GM12864 (cell line): Measurements from ENCODE around the gene STARD13.

Experiments
- DNase-seq: peaks from one replicate; pipeline ENCODE4 v3.0.0-alpha.2; 2011; ENCODE audit warnings: low read depth
- H3K4me3 ChIP-seq: 2 replicates; pipeline ENCODE4 v1.5.1; 2011; ENCODE audit warnings: mild to moderate bottlenecking, low read depth, low read length, control low read depth
- CTCF ChIP-seq: IDR thresholded peaks from 2 replicates; pipeline ENCODE4 v1.5.1; 2011; ENCODE audit warnings: low read depth, mild to moderate bottlenecking, moderate library complexity, low read length, control low read depth, inconsistent platforms; ENCODE audit errors: missing control alignments

STARD13 gene

GRCh38 chr13:33310245-33311038, 24.9 kb upstream of the STARD13 start:
- no peak for DNase-seq
- no peak overlapping the region for H3K4me3 ChIP-seq
- TF ChIP-seq CTCF, result no peak

DNA sequence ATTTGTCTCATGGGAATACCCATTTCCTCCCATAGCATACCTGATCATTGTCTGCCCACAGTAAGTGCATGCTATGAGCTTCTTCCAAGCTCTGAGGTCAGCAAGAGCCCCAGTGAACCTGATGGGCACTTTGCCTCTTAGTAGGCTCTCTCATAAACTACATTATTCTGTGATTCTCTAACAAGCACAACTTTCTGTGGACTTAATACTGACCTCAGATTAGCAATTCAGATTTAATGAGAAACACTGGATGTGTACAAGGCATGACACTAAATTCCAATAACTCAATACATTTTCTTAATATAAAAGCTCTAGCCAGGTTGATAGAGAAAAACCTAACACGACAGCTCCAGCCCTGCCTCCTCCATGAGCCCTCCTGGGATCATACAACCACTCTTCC, 23.3 kb upstream of the STARD13 start:
- TF ChIP-seq CTCF, result no peak
- DNase-seq, result no peak
- no peak overlapping the region for H3K4me3 ChIP-seq

GRCh38 chr13:33307843-33308242, 22.3 kb upstream of the STARD13 start:
- no peak overlapping the region for H3K4me3 ChIP-seq
- no peak for DNase-seq
- TF ChIP-seq CTCF, result no peak

DNA sequence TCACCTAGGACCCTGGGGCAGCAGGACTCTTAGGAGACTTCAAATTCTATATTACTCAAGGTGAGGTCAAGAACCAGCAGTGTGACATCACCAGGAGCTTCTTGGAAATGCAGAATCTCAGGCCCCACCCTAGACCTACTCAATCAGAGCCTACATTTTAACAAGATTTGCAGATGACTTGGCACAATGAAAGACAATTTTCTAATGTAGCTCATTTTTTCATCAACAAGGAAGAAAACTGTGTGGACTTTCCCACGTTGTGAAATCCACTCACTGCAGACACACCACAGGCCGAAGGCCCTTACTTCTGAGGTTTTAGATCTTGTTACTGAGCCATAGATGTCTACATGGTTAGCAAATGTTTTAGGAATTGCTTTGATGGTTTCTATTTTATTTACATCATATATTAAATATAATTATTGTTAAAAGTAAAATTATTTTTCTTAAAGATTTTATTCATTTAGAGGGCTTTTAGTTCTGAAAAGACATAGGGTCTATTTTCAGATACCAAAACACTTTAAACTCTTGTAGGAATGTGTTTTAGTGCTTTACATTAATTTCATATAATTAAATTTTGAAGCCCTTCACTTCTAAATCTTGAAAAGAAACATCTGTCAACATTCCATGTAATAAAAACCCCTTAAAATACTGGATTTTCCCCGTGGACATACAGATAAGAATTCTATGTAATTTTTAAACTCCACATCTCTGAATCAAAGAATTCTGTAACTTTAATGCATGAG, 18.5 kb upstream of the STARD13 start:
- no peak for TF ChIP-seq CTCF
- no peak overlapping the region for H3K4me3 ChIP-seq
- DNase-seq, result no peak

- no peak for DNase-seq
- no peak for TF ChIP-seq CTCF
- no peak overlapping the region for H3K4me3 ChIP-seq
These were observed 14.1 kb upstream of the STARD13 start for GRCh38 chr13:33299626-33300025.

GRCh38 chr13:33296793-33297425, 11.4 kb upstream of the STARD13 start:
- no peak overlapping the region for H3K4me3 ChIP-seq
- TF ChIP-seq CTCF, result no peak
- no peak for DNase-seq
